GM19238 (cell line): ENCODE results near the gene DNMBP.
"Not testable (repeated sequence)": the region's sequence is repeated elsewhere in the genome, so short reads cannot be mapped to it uniquely, and the experiment has no call there.

ENCODE experiments used
- DNase-seq: peaks from one replicate; pipeline ENCODE4 v3.0.0; 2011; ENCODE audit warnings: low spot score; ENCODE audit not compliant: insufficient read length

Gene DNMBP

GRCh38 chr10:100014071-100014762, 4.5 kb upstream of the DNMBP start:
- no peak for DNase-seq

- no peak for DNase-seq
These were observed 3.9 kb upstream of the DNMBP start for GRCh38 chr10:100013621-100014020.

- DNase-seq: not testable (repeated sequence)
These were observed 2.2 kb upstream of the DNMBP start for GRCh38 chr10:100011906-100012305.

GRCh38 chr10:100009283-100009792, 409 bp downstream of the DNMBP start:
- DNase-seq: peak; percentile 54

- no peak for DNase-seq
These were observed 952 bp downstream of the DNMBP start for GRCh38 chr10:100008708-100009282.

- DNase-seq: no peak
These were observed 1.6 kb downstream of the DNMBP start for GRCh38 chr10:100008142-100008522.

GRCh38 chr10:100007231-100008141, 2.3 kb downstream of the DNMBP start:
- DNase-seq: no peak

GRCh38 chr10:100006243-100006886, 3.4 kb downstream of the DNMBP start:
- no peak for DNase-seq

- DNase-seq: no peak
These were observed 4.8 kb downstream of the DNMBP start for GRCh38 chr10:100004805-100005510.

- no peak for DNase-seq
These were observed 9.6 kb downstream of the DNMBP start for GRCh38 chr10:100000109-100000644.

- DNase-seq: no peak
These were observed 10.2 kb downstream of the DNMBP start for GRCh38 chr10:99999319-100000108.

- DNase-seq: no peak
These were observed 10.9 kb downstream of the DNMBP start for GRCh38 chr10:99998889-99999288.

GRCh38 chr10:99996671-99997648, 12.8 kb downstream of the DNMBP start:
- DNase-seq: no peak

- DNase-seq: no peak
These were observed 14.0 kb downstream of the DNMBP start for GRCh38 chr10:99995713-99996112.

GRCh38 chr10:99995269-99995668, 14.5 kb downstream of the DNMBP start:
- no peak for DNase-seq

GRCh38 chr10:99994801-99995200, 14.9 kb downstream of the DNMBP start:
- no peak for DNase-seq

- DNase-seq: peak; percentile 60
These were observed 15.8 kb downstream of the DNMBP start for GRCh38 chr10:99993701-99994689.
